ENCODE data around the gene HEATR9.

Gene HEATR9

DNA sequence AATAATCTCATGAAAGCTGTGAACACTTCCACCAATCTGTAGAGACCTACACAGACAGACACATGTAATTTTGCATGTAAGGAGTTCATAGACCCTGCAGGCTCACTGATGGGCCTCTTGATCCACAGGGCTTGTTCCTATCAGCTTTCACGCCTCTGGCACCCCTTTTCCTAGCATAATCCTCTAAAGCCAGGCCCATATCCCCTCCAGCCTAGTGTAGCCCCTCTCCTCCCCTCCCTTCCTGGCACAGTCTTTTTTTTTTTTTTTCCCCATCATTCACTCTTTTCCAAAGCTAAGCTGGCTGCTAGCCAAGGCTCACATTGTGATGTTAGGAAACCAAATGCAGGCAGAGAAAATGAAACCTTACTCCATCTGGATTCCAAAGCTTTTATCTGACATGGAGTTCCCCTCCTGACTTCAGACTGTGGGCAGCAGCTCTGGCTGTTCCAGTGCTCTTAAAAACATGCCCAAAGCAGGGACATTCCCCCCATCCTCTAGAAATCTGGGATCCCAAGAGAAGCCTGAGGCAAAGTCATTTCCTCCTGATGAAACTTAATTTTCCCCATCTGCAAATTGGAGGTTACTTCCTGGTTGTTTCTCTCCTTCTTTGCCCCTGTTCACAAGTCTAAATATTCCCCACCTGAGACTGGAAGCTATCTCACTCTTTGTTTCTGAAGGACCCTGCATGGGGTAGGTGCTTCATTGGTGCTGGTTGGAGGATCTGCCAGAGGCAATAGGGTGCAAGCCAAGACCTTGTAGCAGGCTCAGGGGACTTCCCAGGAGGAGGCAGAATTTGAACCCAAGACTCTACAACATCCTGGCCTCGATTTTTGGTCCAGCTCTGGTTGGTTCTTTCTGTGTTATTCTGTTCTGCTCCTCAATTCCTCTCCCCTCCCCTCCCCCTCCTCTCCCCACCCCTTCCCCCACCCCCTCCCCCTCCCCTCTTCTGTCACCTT lies 21.4 kb upstream of the HEATR9 start:
- H3K4me3 ChIP-seq (ENCODE audit: low read depth, low read length) = no peak overlapping the region
- H3K36me3 ChIP-seq (ENCODE audit: control insufficient read depth, insufficient read depth, low read length) = no peaks in the 10 kb centered on the region
- no peak overlapping the region for H3K9ac ChIP-seq
- no peaks in the 10 kb centered on the region for H3K79me2 ChIP-seq
- peak overlapping the region; percentile 35 for H2AFZ ChIP-seq
- TF ChIP-seq, protein P1, sequence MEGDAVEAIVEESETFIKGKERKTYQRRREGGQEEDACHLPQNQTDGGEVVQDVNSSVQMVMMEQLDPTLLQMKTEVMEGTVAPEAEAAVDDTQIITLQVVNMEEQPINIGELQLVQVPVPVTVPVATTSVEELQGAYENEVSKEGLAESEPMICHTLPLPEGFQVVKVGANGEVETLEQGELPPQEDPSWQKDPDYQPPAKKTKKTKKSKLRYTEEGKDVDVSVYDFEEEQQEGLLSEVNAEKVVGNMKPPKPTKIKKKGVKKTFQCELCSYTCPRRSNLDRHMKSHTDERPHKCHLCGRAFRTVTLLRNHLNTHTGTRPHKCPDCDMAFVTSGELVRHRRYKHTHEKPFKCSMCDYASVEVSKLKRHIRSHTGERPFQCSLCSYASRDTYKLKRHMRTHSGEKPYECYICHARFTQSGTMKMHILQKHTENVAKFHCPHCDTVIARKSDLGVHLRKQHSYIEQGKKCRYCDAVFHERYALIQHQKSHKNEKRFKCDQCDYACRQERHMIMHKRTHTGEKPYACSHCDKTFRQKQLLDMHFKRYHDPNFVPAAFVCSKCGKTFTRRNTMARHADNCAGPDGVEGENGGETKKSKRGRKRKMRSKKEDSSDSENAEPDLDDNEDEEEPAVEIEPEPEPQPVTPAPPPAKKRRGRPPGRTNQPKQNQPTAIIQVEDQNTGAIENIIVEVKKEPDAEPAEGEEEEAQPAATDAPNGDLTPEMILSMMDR (IDR thresholded peaks at IDR 0.05) = no peak
- H3K4me1 ChIP-seq = peaks cover 5% of the 10 kb centered on the region
- H3K9me3 ChIP-seq (ENCODE audit: control insufficient read depth, low read length) = no peaks in the 10 kb centered on the region
- H3K27ac ChIP-seq = no peak overlapping the region
- no peaks in the 10 kb centered on the region for H3K27me3 ChIP-seq (ENCODE audit: control insufficient read depth, insufficient read depth, low read length)
- no peak overlapping the region for H3K4me2 ChIP-seq (ENCODE audit: low read length)

DNA sequence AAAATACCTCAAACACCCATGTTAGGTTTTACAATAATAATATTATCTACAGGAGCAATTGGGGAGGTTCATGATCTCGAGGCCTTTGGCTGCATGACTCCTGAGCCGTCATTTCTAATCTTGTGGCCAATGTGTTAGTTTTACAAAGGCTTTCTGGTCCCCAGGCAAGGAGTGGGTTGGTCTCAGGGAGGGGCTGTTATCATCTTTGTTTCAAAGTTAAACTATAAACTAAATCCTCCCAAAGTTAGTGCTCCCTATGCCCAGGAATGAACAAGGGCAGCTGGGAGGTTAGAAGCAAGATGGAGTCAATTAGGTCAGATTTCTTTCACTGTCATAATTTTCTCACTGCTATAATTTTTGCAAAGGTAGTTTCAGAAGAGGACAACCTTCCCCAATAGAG lies 20.6 kb upstream of the HEATR9 start:
- Histone ChIP-seq H3K27ac (no peak overlapping the region), H3K27me3 (ENCODE audit: control insufficient read depth, insufficient read depth, low read length) (no peaks in the 10 kb centered on the region), H2AFZ (no peak overlapping the region), H3K4me1 (peaks cover 5% of the 10 kb centered on the region), H3K9me3 (ENCODE audit: control insufficient read depth, low read length) (no peaks in the 10 kb centered on the region), H3K36me3 (ENCODE audit: control insufficient read depth, insufficient read depth, low read length) (no peaks in the 10 kb centered on the region), H3K9ac (no peak overlapping the region), H3K79me2 (no peaks in the 10 kb centered on the region), H3K4me3 (ENCODE audit: low read depth, low read length) (no peak overlapping the region), H3K4me2 (ENCODE audit: low read length) (no peak overlapping the region)
- TF ChIP-seq, protein P1 (IDR thresholded peaks at IDR 0.05) = no peak

DNA sequence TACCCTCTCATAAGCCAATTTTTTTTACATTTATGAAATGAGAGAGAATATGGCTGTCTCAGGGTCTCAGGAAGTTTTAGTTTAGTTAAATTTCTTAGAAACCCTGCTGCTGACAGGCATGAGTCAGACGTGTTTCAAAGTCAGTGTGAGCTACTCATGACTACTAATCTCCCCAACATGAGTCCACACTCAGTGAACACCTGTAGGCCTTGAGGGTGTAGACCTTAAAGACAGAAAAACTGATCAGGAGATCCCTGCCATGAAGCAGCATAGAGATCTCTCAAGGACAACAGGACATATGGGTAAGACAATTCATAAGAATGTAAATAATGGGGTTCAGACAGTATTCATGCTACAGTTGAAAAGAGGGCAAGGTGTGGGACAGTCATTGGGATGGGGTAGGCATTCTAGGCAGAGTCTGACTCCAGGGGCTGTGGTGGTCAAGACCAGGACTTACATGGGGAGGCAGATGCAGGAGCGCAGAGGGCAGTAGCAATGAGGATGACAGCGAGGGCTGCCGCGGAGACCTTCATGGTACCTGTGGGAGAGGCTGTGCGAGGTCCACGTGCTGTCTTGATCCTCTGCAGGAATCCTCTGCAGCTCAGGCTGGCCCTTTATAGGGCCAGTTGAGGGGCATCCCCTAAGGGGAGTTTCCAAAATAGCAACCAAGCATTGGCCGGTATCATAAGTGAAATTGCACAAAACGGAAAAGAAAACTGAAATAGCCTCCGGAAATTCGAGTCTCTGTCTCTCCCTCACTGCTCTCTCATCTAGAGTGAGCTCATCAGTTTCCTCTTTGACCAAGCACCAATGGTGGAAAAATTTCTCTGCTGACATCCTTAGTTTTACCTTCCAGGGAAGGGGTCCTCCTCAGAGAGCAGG lies 11.3 kb upstream of the HEATR9 start, which contains the start of gene CCL5:
CCL5 (minus strand) TSS at position 588 of the 882 bp plus-strand sequence.
- H3K4me3 ChIP-seq (ENCODE audit: low read depth, low read length) = no peak within 1 kb of the TSS
- no peaks in the 10 kb centered on the region for H3K79me2 ChIP-seq

DNA sequence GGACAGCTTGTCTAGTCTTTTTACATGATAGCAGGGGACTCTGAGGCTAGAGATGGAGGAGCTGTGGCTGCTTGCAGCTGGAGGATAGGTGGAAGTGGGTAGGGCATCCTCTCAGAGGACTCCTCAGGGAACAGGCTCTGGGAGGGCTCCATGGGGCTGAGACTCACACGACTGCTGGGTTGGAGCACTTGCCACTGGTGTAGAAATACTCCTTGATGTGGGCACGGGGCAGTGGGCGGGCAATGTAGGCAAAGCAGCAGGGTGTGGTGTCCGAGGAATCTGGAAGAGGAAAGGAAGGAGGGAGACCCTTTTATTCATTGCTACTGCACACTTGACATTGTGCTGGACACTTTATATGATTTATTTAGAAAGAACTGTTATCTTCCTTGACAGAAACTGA lies 9.7 kb upstream of the HEATR9 start:
- no peak overlapping the region for H3K27ac ChIP-seq
- H3K9me3 ChIP-seq (ENCODE audit: control insufficient read depth, low read length) = no peaks in the 10 kb centered on the region
- no peak overlapping the region for H3K9ac ChIP-seq
- H3K4me3 ChIP-seq (ENCODE audit: low read depth, low read length) = no peak overlapping the region
- no peak overlapping the region for H2AFZ ChIP-seq
- no peak overlapping the region for H3K4me2 ChIP-seq (ENCODE audit: low read length)
- no peaks in the 10 kb centered on the region for H3K79me2 ChIP-seq
- H3K4me1 ChIP-seq = no peaks in the 10 kb centered on the region
- TF ChIP-seq, protein P1 (IDR thresholded peaks at IDR 0.05) = no peak
- H3K27me3 ChIP-seq (ENCODE audit: control insufficient read depth, insufficient read depth, low read length) = no peaks in the 10 kb centered on the region
- no peaks in the 10 kb centered on the region for H3K36me3 ChIP-seq (ENCODE audit: control insufficient read depth, insufficient read depth, low read length)

More for the DNA sequence above, 11.3 kb upstream of the HEATR9 start, which contains the start of gene CCL5:
- Histone ChIP-seq H3K36me3 (ENCODE audit: control insufficient read depth, insufficient read depth, low read length) (no peaks in the 10 kb centered on the region), H3K9me3 (ENCODE audit: control insufficient read depth, low read length) (no peaks in the 10 kb centered on the region), H3K4me2 (ENCODE audit: low read length) (no peak within 1 kb of the TSS), H2AFZ (no peak within 1 kb of the TSS), H3K27ac (no peak within 1 kb of the TSS), H3K27me3 (ENCODE audit: control insufficient read depth, insufficient read depth, low read length) (no peaks in the 10 kb centered on the region), H3K4me1 (no peaks in the 10 kb centered on the region), H3K9ac (no peak within 1 kb of the TSS)
- TF ChIP-seq, protein P1 (IDR thresholded peaks at IDR 0.05) = no peak

All from parathyroid adenoma (tissue), 2 donors.